ENCODE data around the gene SHMT2.

SHMT2 gene

DNA sequence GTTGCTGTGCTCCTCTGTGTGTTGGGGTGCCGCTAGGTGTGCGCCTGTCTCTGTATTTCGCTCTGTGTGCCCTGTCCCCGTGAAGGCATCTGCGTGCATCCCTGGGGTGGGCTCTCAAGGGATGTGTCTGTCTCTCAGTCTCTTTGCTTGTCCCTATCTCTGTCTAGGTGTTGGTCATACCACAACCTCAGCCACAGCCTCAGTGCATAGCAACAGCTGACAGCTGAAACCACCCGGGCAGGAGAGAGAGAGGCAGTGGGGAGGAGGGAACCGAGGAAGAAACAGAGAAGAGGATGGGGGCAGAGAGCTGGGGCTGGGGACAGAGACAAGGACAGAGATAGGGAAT lies 13.9 kb upstream of the SHMT2 start:
- DNase-seq: no peak

DNA sequence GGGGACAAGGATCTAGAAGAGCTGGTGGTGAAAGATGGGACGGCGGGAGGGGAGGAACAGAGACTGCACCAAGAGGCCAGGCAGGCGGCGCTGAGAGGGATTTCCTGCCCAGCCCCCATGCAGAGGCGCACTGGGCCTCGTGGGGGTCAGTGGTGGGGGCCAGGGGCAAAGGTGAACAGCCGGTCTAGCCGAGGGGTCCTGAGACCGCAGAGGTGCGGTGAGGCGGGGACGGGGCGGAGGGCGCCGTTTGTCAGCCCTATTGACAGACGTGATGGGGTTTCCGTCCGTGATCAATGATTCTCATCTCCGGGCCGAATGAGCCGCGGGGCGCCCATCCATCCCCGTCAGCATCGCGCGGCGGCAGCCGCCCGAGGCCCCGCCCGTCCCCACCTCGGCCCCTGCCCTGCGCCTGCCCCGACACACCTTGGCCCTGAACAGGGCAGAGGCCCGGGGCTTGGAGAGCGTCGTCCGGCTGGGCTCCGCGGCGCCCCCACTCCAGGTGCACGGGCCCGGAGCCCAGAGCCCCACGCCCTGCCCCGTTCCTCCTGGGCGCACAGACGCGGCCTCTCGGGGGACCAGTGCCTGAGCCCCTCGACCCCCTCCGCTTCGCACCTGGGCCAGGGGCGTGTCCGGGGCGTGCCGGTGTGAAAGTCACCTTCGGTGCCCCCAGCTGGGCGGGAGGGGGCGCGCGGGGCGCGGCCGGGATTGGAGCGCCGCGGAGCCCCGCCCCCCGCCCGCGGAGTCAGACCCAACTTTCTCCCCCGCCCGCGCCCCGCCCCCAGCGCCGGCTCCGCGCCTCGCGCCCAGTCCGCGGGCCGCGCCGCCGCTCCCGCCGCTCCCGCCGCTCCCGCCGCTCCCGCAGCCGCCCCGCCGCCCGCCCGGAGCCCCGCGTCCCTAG lies 13.2 kb upstream of the SHMT2 start, which contains the start of gene NXPH4:
Gene NXPH4 (plus strand): TSS at position 781 of the 898 bp plus-strand sequence. CDS start 176 bp downstream, outside the sequence.
- DNase-seq: peak; percentile 80

DNA sequence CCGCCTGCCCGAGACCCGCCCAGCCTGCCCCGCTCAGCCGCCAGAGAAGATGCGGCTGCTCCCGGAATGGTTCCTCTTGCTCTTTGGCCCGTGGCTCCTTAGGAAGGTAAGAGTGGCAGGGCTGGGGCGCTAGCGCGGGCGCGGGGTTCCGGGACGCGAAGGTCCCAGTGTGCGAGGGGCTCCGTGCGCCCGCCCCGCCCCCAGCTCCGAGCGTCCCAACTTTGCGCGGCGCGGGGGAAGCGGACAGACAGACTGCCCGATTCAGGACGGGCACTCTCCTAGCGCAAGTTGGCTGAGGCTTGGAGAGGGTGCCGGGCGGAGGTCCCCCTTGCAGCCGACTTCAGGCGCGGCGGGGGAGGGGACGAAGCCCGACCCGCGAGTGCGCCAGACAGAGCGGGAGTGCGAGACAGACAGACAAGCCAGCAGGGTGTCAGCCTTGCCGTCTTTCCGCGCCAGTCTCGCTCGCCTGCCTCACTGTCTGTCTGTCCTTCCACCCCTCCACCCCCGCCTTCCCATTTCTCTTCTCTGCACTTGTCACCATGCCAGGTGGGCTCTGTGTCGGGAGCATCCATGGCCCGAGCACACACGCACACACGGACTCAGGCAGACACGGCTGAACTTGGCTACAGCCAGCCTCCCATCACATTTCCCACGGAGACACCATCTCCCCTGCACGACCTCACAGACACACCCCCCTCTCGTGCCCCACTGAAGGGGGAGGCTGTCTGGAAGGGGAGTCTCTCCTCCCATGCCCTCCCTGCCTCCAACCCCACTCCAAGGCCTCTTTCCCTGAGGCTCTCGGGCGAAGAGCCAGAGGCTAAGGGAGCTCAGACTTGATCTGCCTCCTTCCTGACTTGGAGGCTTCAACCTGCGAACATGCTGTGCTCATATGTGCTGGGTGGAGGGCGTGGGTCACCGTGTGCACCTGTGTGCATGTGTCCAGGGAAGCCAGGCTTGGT lies 12.3 kb upstream of the SHMT2 start:
- DNase-seq: no peak

DNA sequence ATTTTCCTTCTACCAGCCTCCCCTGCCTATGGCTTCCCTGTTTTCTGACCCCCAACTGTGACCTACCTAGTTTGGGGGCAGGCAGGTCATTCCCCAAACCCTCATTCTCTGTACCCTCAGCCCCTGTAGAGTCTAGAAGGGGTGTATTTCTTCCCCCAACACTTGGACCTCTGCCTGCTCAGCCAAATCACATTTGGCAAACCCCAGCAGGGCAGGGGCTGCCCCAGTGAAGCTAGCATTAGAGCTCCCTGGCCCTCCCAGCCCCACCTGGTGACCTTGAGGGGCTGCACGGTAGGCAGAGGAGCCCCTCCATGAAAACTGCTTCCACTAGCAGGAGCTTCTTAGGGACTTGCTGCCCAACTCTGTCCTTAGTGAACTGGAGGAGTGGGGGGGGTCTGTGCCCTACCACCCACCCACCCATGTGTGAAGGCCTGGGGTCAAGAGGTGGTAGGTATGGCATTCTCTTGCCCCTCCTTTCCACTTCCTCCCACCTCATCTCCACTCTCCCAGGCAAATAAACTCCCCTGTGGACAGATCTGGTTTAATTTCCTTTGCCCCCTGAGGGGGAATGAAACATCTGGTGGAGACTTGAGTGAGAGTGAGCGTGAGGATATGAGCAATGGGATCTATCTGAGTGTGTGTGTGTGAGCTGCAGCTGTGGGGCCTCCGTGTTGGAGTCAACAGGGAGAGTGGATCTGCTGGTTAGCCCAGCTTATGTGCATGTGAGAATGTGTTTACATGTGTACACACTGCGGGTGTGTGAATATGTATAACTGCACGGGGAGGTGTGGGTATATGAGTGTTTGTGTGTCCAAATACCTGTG lies 11.3 kb upstream of the SHMT2 start:
- DNase-seq: no peak

DNA sequence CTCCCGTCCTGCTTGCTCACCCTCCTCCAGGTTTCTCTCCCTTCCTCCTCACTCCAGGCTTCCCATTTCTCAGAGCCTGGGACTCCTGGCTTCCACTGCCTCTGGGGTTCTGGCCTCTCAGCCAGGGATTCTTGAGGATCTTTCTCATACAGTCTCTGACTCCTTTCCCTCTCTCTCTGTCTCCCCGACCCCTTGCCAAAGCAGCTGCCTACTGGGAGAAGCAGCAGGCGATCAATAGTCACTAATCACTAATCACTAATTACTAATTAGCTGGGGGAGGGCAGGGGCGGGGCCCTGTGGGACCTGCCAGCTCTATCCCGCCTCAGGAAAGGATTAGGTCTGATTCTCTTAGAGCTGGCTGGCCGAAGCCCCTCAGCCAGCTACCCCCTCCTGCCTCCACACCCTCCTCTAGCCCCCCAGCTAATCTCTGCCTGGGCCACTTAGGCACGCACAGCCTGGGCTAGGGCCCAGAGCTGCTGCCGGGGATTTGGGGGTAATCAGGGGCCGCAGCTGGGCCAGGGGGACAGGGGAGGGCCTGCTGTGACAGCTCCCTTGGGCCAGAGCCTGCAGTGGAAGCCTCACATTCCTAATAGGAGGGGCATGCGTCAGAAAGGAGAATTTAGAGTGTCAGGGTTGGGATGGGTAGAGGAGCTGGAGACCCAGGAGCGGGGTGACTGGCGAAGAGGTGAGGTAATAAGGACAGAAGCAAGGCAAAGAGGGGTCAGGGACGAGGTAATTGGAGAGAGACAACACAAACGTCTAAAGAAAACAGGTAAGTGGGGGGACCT lies 10.1 kb upstream of the SHMT2 start:
- DNase-seq: no peak

DNA sequence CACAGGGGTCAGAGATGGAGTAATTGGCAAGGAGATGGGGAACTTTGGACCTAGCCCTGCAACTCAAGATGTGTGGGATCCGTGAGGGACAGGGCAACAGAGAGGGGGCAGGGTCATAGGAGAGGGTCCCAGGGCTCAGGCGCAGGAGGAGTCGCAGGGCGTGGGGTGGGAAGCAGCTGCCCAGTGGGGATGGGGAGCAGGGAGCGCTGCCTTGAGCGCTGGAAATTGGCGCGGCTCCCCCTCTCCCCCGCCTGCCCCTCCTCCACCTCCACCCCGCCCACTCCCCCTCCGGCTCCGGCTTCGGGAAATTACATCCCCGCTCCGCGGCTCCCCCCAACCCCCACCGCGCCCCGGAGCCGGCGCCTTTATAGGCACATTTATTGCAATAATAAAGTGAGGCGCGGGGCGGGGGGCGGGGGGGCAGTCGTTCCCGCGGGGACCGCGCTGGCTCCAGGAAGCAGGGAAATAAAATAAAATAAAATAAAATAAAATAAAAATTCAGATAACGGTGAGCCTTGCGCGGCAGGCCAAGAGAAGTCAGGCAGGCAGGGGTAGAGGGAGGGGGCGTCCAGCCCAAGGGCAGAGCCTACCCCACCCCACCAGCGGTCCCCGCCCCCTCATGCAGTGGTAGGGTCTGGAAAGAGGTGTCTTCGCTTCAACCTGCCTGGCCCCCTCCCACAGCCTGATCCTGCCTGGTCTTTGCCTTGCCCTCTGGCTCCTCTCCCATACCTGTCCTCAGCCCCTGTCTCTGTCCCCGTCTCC lies 9.3 kb upstream of the SHMT2 start:
- no peak for DNase-seq

DNA sequence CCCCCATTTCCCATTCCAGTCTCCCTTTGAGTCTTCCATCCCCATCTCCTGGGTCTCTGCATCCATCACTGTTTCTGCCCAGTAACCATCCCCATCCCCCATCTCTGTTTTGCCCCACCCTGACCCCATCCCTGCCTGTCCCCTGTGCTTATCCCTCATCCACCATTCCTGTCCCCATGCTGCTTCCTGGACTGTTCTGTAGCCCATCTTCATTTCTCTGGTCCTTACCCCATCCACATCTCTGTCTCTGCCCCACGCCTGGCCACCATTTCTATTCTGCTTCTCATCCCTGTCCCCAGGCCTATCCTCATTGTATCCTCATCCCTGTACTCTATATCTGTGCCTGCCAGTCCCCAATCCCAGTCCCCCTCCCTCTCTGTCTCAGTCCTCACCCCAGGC lies 8.7 kb upstream of the SHMT2 start:
- DNase-seq: no peak

DNA sequence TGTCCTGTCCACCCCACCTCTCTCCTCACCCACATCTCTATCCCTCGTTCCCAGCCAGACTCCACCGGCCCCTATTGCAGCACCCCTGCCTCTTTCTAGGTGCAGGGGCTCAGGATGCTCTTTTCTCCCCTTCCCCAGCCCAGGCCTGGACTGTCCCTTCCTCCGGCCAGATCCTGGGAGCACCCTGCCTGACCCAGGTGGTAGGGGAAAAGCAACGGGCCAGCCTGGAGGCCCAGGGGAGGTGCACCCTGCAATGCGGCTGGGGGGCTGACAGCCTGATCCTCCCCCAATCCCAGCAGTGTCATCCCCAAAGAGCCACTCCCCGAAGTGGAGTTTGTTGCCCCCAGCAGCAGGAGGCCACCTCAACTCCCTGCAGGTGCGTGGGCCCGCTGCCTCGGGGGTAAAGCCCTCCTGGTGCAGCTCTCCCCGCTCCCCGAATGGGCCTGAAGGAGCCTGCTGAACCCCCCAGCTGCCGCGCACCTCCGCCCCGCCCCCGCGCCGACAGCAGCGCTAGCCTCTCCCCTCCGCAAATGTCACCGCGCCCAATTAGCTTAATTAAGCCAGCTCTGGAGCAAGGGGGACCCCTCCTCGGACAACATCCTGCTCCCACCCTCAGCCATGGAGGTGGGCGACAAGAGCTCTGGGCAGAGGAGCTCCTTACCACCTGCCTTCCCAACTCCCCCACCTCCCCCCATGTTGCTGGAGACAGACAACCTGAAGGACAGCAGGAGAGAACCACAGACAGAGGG lies 8.2 kb upstream of the SHMT2 start:
- no peak for DNase-seq

DNA sequence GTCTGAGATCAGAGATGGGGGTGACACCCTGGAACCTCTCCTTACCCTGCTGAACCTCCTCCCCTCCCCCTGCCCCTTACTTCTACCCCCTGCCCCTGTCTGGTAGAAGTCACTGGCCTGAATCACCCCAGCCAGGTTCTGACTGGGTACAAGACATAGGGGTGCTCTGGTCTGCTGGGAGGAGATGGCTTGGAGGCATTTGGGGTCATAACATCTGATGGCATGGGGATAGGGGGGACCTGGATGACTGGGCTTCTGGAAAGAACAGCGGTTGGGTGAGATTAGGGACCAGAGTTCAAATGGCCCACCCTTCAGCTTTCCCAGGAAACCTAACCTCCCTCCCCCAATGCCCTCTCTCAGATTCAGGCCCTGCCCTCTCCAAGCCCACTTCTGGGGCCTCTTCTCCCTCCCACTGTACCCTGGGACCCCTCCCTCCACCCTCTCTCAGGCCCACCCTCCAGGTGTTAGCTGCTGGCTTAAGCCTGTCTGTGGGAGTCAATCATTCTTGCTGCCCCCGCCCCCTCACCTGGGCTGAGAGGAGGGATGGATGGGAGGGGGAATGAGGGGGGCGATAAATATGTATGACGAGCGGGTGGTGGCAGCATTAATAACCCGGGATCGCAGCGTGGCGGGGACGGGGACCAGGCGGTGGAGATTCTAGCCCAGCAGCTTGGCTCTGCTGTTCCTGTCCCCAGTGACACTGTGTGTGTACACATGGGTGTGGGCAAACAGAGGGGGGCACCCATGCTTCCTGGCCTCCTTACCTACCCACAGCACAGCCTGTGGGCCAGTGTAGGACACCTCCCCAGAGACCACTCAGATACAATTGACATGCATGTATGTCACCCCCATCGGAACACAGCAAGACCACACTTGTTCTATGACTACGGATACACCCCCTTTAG lies 7.0 kb upstream of the SHMT2 start:
- no peak for DNase-seq

DNA sequence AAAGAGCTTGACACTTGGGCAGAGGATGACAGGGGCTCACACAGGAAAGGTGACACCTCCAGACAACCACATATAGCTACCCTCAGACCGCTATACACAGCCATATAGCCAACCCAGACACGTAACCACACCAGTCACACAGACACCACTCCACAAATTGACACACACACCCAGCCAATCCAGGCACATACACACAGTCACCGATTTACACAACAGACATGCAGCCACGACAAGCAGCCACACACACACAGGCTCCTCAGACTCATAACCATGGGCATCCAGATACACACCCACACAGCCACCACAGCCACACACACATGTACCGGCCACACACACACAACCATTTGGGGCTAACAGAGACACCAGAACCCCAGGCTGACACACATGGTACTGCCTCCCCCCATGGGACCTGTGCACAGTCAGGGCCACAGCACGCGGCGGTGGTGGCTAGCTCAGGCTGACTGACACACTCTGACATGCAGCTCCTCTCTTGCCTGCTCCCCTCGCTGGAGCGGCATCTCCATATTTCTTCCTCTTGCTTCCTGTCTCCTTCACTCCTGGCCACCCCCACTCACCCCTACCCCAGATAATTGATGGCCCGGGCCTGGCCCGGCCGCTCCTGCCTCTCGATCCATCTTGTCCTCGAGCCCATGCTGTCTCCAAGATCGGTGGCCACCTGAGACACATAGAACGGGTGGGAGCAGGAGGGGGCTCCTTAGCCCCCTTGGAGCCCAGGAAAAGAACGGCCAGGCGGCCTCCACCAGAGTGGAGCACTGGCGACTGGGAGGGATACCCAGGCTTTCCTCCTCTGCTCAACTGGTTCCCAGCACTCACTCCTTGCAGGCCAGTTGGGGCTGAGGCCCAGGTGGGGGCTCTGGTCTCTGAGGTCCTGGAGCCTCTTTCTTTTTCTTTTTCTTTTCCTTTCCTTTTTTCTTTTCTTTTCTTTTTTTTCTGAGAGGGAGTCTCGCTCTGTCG lies 6.0 kb upstream of the SHMT2 start:
- DNase-seq: no peak

DNA sequence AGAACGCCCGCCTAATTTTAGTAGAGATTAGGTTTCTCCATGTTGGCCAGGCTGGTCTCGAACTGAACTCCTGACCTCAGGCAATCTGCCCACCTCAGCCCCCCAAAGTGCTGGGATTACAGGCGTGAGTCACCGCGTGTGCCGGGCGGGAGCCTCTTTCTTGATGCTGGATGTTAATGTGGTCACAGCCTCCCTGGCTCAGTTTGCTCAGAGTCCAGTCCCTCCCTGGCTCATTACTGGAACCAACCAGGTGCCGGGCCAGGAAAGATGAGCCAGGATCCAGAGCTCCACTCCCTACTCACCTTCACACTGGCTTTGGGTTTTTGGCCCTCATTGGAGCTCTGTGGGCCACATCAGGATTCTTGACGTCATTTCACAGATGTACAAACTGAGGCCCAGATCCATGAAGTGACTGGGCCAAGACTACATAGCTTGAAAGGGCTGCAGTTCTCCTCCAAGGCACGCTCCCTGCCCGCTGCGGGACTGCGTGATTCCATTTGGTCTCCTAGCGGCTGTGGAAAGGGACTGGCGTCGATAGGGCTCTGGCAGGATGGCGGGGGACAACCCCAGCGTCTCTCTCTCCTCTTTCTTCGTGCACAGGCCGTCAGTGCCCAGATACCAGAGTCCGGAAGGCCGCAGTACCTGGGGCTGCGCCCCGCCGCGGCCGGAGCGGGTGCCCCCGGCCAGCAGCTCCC lies 5.1 kb upstream of the SHMT2 start:
- no peak for DNase-seq

DNA sequence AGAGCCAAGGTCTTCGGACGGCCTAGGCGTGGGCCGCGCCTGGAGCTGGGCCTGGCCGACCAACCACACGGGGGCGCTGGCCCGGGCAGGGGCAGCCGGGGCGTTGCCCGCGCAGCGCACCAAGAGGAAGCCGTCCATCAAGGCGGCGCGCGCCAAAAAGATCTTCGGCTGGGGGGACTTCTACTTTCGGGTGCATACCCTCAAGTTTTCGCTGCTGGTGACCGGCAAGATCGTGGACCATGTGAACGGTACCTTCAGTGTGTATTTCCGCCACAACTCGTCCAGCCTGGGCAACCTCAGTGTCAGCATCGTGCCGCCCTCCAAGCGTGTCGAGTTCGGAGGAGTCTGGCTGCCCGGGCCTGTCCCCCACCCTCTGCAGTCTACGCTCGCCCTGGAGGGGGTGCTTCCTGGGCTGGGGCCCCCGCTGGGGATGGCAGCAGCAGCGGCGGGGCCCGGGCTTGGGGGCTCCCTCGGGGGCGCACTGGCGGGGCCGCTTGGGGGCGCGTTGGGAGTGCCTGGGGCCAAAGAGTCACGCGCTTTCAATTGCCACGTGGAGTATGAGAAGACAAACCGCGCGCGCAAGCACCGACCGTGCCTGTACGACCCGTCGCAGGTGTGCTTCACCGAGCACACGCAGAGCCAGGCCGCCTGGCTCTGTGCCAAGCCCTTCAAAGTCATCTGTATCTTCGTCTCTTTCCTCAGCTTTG lies 4.4 kb upstream of the SHMT2 start:
- DNase-seq: peak; percentile 91

DNA sequence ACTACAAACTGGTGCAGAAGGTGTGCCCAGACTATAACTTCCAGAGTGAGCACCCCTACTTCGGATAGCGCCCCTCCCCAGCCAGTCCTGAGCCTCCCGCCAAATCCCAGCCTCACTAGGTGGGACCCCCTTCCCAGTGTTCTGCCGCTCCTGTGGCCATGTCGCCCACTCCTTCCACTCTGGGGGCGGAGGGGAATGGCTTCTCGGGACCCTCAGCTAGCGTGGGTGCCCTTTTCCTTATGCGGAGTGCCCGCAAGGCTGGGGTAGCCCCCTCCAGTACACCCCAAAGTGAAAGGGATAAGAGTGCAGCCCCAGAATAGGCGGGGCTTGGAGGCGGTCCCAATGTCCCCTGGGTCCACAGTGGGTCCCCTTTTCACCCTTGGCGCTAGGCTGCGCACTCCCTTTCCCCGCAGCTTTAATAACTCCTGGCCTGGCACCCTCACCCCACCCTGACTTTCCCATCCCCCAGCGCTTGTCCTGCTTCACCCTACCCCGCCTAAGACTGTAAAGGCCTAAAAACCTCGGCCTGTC lies 3.8 kb upstream of the SHMT2 start:
- DNase-seq: no peak

DNA sequence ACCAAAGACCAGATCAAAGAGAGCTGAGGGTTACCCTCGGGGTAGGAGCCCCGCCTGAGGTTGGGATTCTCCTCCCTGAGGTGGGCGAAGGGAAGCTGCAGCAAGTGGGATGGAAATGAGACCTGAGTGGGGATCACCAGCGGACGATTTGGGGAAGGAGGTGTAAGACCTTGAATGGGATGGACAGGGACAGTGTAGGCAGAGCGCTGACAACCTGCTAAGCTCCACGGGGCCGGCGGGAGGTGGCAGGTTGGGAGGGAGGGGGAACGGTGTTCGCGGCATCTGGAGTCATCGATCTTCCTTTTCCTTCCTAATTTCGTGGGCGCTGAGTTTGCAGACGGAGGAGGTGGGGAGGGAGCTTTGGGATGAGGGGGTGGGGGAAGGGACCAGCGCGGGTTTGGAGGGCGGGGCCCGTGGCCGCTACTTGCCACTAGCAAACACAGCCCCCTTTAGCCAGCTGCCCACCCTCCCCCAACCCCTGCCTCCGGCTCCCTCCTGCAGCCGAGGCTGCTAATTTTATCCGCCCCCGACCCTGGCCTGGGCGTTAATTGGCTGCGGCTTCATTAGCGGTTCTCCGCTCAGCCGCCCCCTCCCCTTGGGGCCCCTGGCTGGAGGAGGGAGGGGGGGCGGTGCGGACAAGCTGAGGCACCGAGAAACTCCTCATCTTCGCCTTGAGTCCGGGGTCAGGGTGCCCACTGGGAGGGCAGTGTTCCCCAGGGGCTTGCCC lies 2.8 kb upstream of the SHMT2 start:
- no peak for DNase-seq

DNA sequence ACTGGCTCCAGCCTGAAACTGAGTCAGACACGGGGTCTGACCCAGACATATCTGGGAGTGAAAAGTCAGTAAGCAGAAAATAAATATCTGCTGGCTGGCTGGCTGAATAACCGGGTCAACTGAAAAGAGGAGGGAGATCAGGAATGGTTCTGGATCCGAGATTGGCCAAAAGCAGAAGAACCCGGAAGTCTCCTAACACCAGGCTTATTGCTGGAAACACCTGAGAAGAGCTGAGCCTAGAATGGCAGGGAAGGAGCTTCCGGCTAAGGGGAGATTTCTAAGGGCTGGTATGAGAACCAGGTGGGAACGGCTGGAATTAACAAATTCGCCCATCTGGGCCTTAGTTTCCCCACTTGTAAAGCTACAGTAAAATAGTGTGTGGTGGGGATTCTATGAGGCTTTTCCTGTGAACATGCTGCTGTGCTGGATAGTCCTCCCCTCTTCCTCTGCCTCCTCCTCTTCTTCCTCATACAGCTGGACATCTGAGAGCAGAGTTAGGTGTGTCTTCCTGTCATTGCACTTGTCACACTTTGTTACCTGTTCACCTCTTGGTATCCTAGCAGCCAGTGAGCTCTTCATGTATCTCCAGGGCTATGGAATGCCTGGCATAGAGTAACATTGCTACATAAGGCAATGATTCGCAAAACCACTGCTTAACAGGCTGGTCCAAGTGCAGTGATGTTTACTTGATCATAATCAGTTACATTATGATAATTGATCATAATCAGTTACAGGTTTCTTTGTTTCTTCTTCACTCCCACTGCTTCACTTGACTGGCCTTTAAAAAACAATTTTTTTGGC lies 2.0 kb upstream of the SHMT2 start:
- no peak for DNase-seq

All from islet precursor cell (in vitro differentiated cells).